H9 (cell line): ENCODE results near the gene ZFYVE28. TPM values are rescaled to one million over a fixed set of nuclear protein-coding genes. Genes with fewer than 3 reads are reported as not detected.

Experiments used
- DNase-seq: peaks from one replicate; pipeline ENCODE4 v3.0.0-alpha.2; 2017
- H2AFZ ChIP-seq: one replicate; pipeline ENCODE4 v1.6.1; 2013; ENCODE audit warnings: mild to moderate bottlenecking, low read length, control low read depth, moderate library complexity
- H2AK5ac ChIP-seq: 2 replicates; pipeline ENCODE4 v1.6.1; 2013; ENCODE audit warnings: low read length, control low read depth, mixed read lengths; ENCODE audit not compliant: insufficient read length
- H2BK120ac ChIP-seq: one replicate; pipeline ENCODE4 v1.6.1; 2013; ENCODE audit warnings: low read depth, mild to moderate bottlenecking, low read length, control low read depth, inconsistent platforms; ENCODE audit not compliant: poor library complexity, severe bottlenecking
- H2BK12ac ChIP-seq: 2 replicates; pipeline ENCODE4 v1.6.1; 2013; ENCODE audit warnings: low read length, control low read depth, mixed read lengths, low read depth; ENCODE audit not compliant: insufficient read length
- H2BK15ac ChIP-seq: 2 replicates; pipeline ENCODE4 v1.6.1; 2013; ENCODE audit warnings: low read depth, low read length, control low read depth
- H2BK20ac ChIP-seq: one replicate; pipeline ENCODE4 v1.6.1; 2013; ENCODE audit warnings: low read depth, mild to moderate bottlenecking, low read length, control low read depth, inconsistent platforms; ENCODE audit not compliant: poor library complexity, severe bottlenecking
- H2BK5ac ChIP-seq: 2 replicates; pipeline ENCODE4 v1.6.1; 2013; ENCODE audit warnings: low read length, control low read depth, mixed read lengths; ENCODE audit not compliant: insufficient read length
- H3K14ac ChIP-seq: 2 replicates; pipeline ENCODE4 v1.6.1; 2013; ENCODE audit warnings: low read length, control low read depth; ENCODE audit not compliant: insufficient read depth
- H3K18ac ChIP-seq: 2 replicates; pipeline ENCODE4 v1.6.1; 2013; ENCODE audit warnings: low read depth, mild to moderate bottlenecking, mixed read lengths, low read length, control low read depth; ENCODE audit not compliant: insufficient read length
- H3K23ac ChIP-seq: 2 replicates; pipeline ENCODE4 v1.6.1; 2013; ENCODE audit warnings: low read length, control low read depth, mixed read lengths, low read depth; ENCODE audit not compliant: insufficient read length
- H3K23me2 ChIP-seq: 2 replicates; pipeline ENCODE4 v1.6.1; 2013; ENCODE audit warnings: low read depth, mild to moderate bottlenecking, mixed read lengths, low read length, control low read depth; ENCODE audit not compliant: insufficient read length, poor library complexity, severe bottlenecking
- H3K27ac ChIP-seq: 2 replicates; pipeline ENCODE4 v1.5.1; 2013; ENCODE audit warnings: low read length, control low read depth, mixed read lengths, low read depth; ENCODE audit not compliant: insufficient read length
- H3K27me3 ChIP-seq: 2 replicates; pipeline ENCODE4 v1.6.1; 2013; ENCODE audit warnings: low read length, control low read depth, inconsistent platforms; ENCODE audit not compliant: insufficient read depth
- H3K4ac ChIP-seq: 2 replicates; pipeline ENCODE4 v1.6.1; 2013; ENCODE audit warnings: low read depth, mild to moderate bottlenecking, control low read depth, inconsistent platforms, low read length, moderate library complexity
- H3K4me1 ChIP-seq: 2 replicates; pipeline ENCODE4 v1.6.1; 2013; ENCODE audit warnings: low read length, control low read depth, inconsistent platforms; ENCODE audit not compliant: insufficient read depth
- H3K4me2 ChIP-seq: 2 replicates; pipeline ENCODE4 v1.6.1; 2013; ENCODE audit warnings: low read length, control low read depth, mixed read lengths; ENCODE audit not compliant: insufficient read length, insufficient read depth
- H3K56ac ChIP-seq: 2 replicates; pipeline ENCODE4 v1.6.1; 2013; ENCODE audit warnings: low read depth, mild to moderate bottlenecking, mixed read lengths, low read length, control low read depth; ENCODE audit not compliant: insufficient read length
- H3K79me1 ChIP-seq: 2 replicates; pipeline ENCODE4 v1.6.1; 2013; ENCODE audit warnings: low read depth, mild to moderate bottlenecking, moderate library complexity, low read length, control low read depth, inconsistent platforms; ENCODE audit not compliant: insufficient read depth, poor library complexity, severe bottlenecking
- H3K79me2 ChIP-seq: 2 replicates; pipeline ENCODE4 v1.6.1; 2013; ENCODE audit warnings: low read length, control low read depth, inconsistent platforms; ENCODE audit not compliant: insufficient read depth
- H3K9ac ChIP-seq: 2 replicates; pipeline ENCODE4 v1.6.1; 2013; ENCODE audit warnings: low read length, control low read depth, mixed read lengths; ENCODE audit not compliant: insufficient read length; ENCODE audit errors: extremely low read depth
- H3K9me3 ChIP-seq: one replicate; pipeline ENCODE4 v1.6.1; 2013; ENCODE audit warnings: low read depth, low read length, inconsistent platforms; ENCODE audit not compliant: control insufficient read depth
- H3T11ph ChIP-seq: one replicate; pipeline ENCODE4 v1.6.1; 2013; ENCODE audit warnings: mild to moderate bottlenecking, low read length, control low read depth, inconsistent platforms
- H4K20me1 ChIP-seq: one replicate; pipeline ENCODE4 v1.6.1; 2013; ENCODE audit not compliant: control insufficient read depth, insufficient read length, insufficient read depth
- H4K5ac ChIP-seq: 2 replicates; pipeline ENCODE4 v1.6.1; 2013; ENCODE audit warnings: low read depth, mild to moderate bottlenecking, mixed read lengths, low read length, control low read depth; ENCODE audit not compliant: insufficient read length
- H4K8ac ChIP-seq: replicated peaks from 2 replicates; pipeline ENCODE4 v1.6.1; 2013; ENCODE audit warnings: low read length, control low read depth, mixed read lengths, low read depth; ENCODE audit not compliant: insufficient read length
- H4K91ac ChIP-seq: 2 replicates; pipeline ENCODE4 v1.6.1; 2013; ENCODE audit warnings: low read depth, mild to moderate bottlenecking, moderate library complexity, mixed read lengths, low read length, control low read depth; ENCODE audit not compliant: insufficient read length
- H3K27ac Mint-ChIP-seq, 3 experiments: 2 replicates in 2 of 3; 3 replicates in 1 of 3; pipeline ENCODE4 v1.8.0; 2020 to 2021; ENCODE audit warnings: mixed read lengths in 3 of 3, mild to moderate bottlenecking in 1 of 3, moderate library complexity in 1 of 3
- H3K27me3 Mint-ChIP-seq: 2 replicates; pipeline ENCODE4 v1.8.0; 2021; ENCODE audit warnings: low read depth, mild to moderate bottlenecking, moderate library complexity, mixed read lengths
- H3K36me3 Mint-ChIP-seq, 3 experiments: 2 replicates in 2 of 3; 3 replicates in 1 of 3; pipeline ENCODE4 v1.8.0; 2020 to 2021; ENCODE audit warnings: low read depth in 3 of 3, mixed read lengths in 3 of 3; ENCODE audit not compliant: insufficient read depth in 1 of 3
- H3K4me1 Mint-ChIP-seq, 2 experiments: 2 replicates each; pipeline ENCODE4 v1.8.0; 2020; ENCODE audit warnings: mixed read lengths in 2 of 2
- H3K4me3 Mint-ChIP-seq, 2 experiments: 2 replicates in 1 of 2; 3 replicates in 1 of 2; pipeline ENCODE4 v1.8.0; 2020 to 2021; ENCODE audit warnings: mild to moderate bottlenecking in 2 of 2, mixed read lengths in 2 of 2, moderate library complexity in 1 of 2
- H3K9me3 Mint-ChIP-seq, 2 experiments: 2 replicates in 1 of 2; 3 replicates in 1 of 2; pipeline ENCODE4 v1.8.0; 2020; ENCODE audit warnings: mild to moderate bottlenecking in 2 of 2, mixed read lengths in 2 of 2, moderate library complexity in 1 of 2
- CTCF ChIP-seq: fragments of 200-600 bp; sonication (generic); conservative IDR thresholded peaks from 3 replicates; pipeline ENCODE4 v1.8.0; 2021; ENCODE audit warnings: antibody characterized with exemption, mild to moderate bottlenecking
- WGBS: extraction: QIAGEN DNeasy Blood & Tissue Kit; methylation state at CpG from one replicate; pipeline ENCODE4 v1.1.7; 2013; ENCODE audit warnings: missing lambda C conversion rate, low lambda C conversion rate, mixed read lengths; ENCODE audit not compliant: insufficient read length; ENCODE audit errors: extremely low coverage; 5-methylcytosine and 5-hydroxymethylcytosine counted together
- total RNA-seq: library from RNA; stranded (reverse); gene quantifications from 2 replicates; pipeline ENCODE4 v1.2.1, GENCODE V29; 2021

ZFYVE28 gene
- total RNA-seq, 1 experiment from 2014 or later = 0.98 TPM

- Histone ChIP-seq H4K20me1 (no peaks in the 10 kb centered on the region), H3K79me1 (no peaks in the 10 kb centered on the region), H2BK15ac (no peak overlapping the region), H3K23me2 (peaks cover 3% of the 10 kb centered on the region), H4K91ac (no peak overlapping the region), H4K5ac (no peak overlapping the region), H3T11ph (no peak overlapping the region), H3K9ac (no peak overlapping the region), H4K8ac (no peak overlapping the region), H3K27me3 (no peaks in the 10 kb centered on the region), H2AFZ (no peak overlapping the region), H3K4me2 (no peak overlapping the region), H2AK5ac (no peak overlapping the region), H3K4me1 (peaks cover 6% of the 10 kb centered on the region; the same call in 1 of the 2 replicates), H2BK5ac (no peak overlapping the region), H2BK120ac (no peak overlapping the region), H3K14ac (no peak overlapping the region), H3K56ac (no peak overlapping the region), H3K18ac (no peak overlapping the region), H3K9me3 (no peaks in the 10 kb centered on the region), H3K79me2 (no peaks in the 10 kb centered on the region), H2BK12ac (no peak overlapping the region), H3K27ac (no peak overlapping the region), H2BK20ac (no peak overlapping the region), H3K4ac (no peak overlapping the region), H3K23ac (no peak overlapping the region)
- TF ChIP-seq CTCF = no peak
- Mint-ChIP-seq H3K27ac (no peak overlapping the region), H3K9me3 (no peaks in the 10 kb centered on the region), H3K27me3 (peaks cover 27% of the 10 kb centered on the region), H3K4me3 (peak overlapping the region in 1 of 2 experiments; percentile 80; a peak in 1 of 5 replicates), H3K36me3 (no peaks in the 10 kb centered on the region; a peak in 1 of 7 replicates), H3K4me1 (peaks cover 18 to 25% of the 10 kb centered on the region in 2 experiments)
- WGBS = no CpG with 5 or more reads among the region's 15 CpGs
- no peak for DNase-seq
Observed at GRCh38 chr4:2400841-2401609, 17.4 kb downstream of the ZFYVE28 start.
